ENCODE measurements around the gene SSBP4. TPM values are rescaled to one million over a fixed set of nuclear protein-coding genes. Genes with fewer than 3 reads are reported as not detected.

SSBP4 gene
- total and polyA plus RNA-seq, 9 of the 15 experiments (the other 6 are each of a cell fraction or from before 2014, with no cell fraction given), result 1.1 to 189 (median 39.0) TPM

DNA sequence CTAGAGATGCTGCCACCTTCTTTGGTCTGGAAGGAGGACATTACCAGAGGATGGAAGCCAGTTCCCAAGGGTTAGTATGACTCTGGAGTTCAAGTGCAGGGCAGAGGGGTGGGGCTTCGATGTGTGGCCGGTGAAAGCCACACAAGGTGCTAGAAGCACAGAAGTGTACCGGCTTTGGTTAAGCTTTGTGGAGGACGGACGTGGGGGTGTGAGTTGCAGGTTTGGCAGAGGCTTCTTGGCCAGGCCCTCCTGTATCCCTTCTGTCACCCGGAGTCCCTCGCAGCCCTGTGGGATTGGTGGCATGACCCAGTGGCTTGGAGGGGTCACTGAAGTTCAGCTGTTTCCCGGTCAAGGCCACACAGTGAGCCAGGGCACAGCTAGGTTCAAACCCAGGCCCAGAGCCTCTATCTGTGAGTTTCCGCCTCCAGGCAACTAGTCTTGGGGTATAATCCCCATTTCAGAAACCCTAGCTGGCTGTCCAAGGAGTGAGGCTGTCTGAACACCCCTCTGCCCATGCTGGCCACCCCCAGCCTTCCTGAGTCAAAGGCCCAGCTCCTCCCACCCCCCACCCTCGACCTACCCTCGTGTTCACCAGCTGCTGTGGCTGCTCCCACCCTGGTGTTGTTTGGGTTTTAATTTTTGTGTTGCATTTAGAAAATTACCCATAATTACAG, 4.6 kb upstream of the SSBP4 start (continued):
- TF ChIP-seq JUND (IDR thresholded peaks at IDR 0.05; ENCODE audit: borderline replicate concordance, low read depth, low read length) (0 out of 2 replicates have a peak, but pooled peaks have one; percentile 1), JUND (tag; IDR thresholded peaks at IDR 0.05; ENCODE audit: borderline replicate concordance, low read depth, low read length) (no peak; the same call in 2 of the 3 replicates), ZNF766 (CRISPR knock-in tag; conservative IDR thresholded peaks at IDR 0.05) (no peak), FUS (optimal IDR thresholded peaks at IDR 0.05; ENCODE audit: low read depth, low read length) (no peak), GTF2F1 (IDR thresholded peaks at IDR 0.05; ENCODE audit: low read depth, low read length) (no peak), ZSCAN32 (CRISPR knock-in tag; IDR thresholded peaks at IDR 0.05) (peak; percentile 10; the same call in 1 of the 2 replicates), JUN (IDR thresholded peaks at IDR 0.05; ENCODE audit: borderline replicate concordance, low read depth, low read length) (no peak), JUN (CRISPR knock-in tag; IDR thresholded peaks at IDR 0.05; ENCODE audit: borderline replicate concordance) (no peak), HNRNPLL (IDR thresholded peaks at IDR 0.05; ENCODE audit: low read depth, low read length, poor library complexity, severe bottlenecking) (no peak), ZNF280B (CRISPR knock-in tag; IDR thresholded peaks at IDR 0.05) (no peak), CBX8 (IDR thresholded peaks at IDR 0.05; ENCODE audit: borderline replicate concordance, extremely low read depth, low read depth, low read length, poor library complexity, severe bottlenecking) (no peak), SREBF2 (CRISPR knock-in tag; IDR thresholded peaks at IDR 0.05) (no peak), TRIM25 (IDR thresholded peaks at IDR 0.05; ENCODE audit: borderline replicate concordance) (no peak), CSDE1 (IDR thresholded peaks at IDR 0.05) (no peak), LCOR (CRISPR knock-in tag; IDR thresholded peaks at IDR 0.05) (0 out of 2 replicates have a peak, but pooled peaks have one; percentile 8), CREB3 (tag; conservative IDR thresholded peaks at IDR 0.05; ENCODE audit: low read depth) (no peak; the same call in 1 of the 2 replicates), NFRKB (IDR thresholded peaks at IDR 0.05; ENCODE audit: low read depth) (peak; percentile 40), PURB (CRISPR knock-in tag; IDR thresholded peaks at IDR 0.05; ENCODE audit: low read depth) (no peak)
- TF ChIP-seq, protein P1, sequence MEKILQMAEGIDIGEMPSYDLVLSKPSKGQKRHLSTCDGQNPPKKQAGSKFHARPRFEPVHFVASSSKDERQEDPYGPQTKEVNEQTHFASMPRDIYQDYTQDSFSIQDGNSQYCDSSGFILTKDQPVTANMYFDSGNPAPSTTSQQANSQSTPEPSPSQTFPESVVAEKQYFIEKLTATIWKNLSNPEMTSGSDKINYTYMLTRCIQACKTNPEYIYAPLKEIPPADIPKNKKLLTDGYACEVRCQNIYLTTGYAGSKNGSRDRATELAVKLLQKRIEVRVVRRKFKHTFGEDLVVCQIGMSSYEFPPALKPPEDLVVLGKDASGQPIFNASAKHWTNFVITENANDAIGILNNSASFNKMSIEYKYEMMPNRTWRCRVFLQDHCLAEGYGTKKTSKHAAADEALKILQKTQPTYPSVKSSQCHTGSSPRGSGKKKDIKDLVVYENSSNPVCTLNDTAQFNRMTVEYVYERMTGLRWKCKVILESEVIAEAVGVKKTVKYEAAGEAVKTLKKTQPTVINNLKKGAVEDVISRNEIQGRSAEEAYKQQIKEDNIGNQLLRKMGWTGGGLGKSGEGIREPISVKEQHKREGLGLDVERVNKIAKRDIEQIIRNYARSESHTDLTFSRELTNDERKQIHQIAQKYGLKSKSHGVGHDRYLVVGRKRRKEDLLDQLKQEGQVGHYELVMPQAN (IDR thresholded peaks at IDR 0.05; ENCODE audit: borderline replicate concordance), result no peak
- TF ChIP-seq, protein P2, sequence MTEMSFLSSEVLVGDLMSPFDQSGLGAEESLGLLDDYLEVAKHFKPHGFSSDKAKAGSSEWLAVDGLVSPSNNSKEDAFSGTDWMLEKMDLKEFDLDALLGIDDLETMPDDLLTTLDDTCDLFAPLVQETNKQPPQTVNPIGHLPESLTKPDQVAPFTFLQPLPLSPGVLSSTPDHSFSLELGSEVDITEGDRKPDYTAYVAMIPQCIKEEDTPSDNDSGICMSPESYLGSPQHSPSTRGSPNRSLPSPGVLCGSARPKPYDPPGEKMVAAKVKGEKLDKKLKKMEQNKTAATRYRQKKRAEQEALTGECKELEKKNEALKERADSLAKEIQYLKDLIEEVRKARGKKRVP (CRISPR knock-in tag; IDR thresholded peaks at IDR 0.05), result 0 out of 2 replicates have a peak, but pooled peaks have one; percentile 9

Measured in K562 (cell line).